Measurements from ENCODE around the gene SMARCD1.

The SMARCD1 gene

GRCh38 chr12:50057000-50057841 is 27.9 kb upstream of the SMARCD1 start, which contains the start of gene ASIC1:
ASIC1 (plus strand) TSS chr12:50057596; CDS start chr12:50058767, 1,171 bp downstream.
- DNase-seq (ENCODE audit: low spot score) = peak; percentile 92

- DNase-seq (ENCODE audit: low spot score) = peak; percentile 56
Observed at GRCh38 chr12:50057896-50058670, 27.1 kb upstream of the SMARCD1 start.

GRCh38 chr12:50058743-50059312 is 26.3 kb upstream of the SMARCD1 start:
- no peak for DNase-seq (ENCODE audit: low spot score)

- DNase-seq (ENCODE audit: low spot score) = no peak
Observed at GRCh38 chr12:50059440-50060119, 25.6 kb upstream of the SMARCD1 start.

GRCh38 chr12:50060120-50060468 is 25.0 kb upstream of the SMARCD1 start:
- no peak for DNase-seq (ENCODE audit: low spot score)

- DNase-seq (ENCODE audit: low spot score) = no peak
Observed at GRCh38 chr12:50061171-50061570, 24.0 kb upstream of the SMARCD1 start.

- no peak for DNase-seq (ENCODE audit: low spot score)
Observed at GRCh38 chr12:50061946-50062686, 23.0 kb upstream of the SMARCD1 start.

GRCh38 chr12:50062728-50063460 is 22.2 kb upstream of the SMARCD1 start:
- DNase-seq (ENCODE audit: low spot score) = no peak

- DNase-seq (ENCODE audit: low spot score) = no peak
Observed at GRCh38 chr12:50065726-50066310, 19.3 kb upstream of the SMARCD1 start.

GRCh38 chr12:50066402-50066801 is 18.7 kb upstream of the SMARCD1 start:
- DNase-seq (ENCODE audit: low spot score) = peak; percentile 84

GRCh38 chr12:50069069-50069468 is 16.1 kb upstream of the SMARCD1 start:
- DNase-seq (ENCODE audit: low spot score) = no peak

- DNase-seq (ENCODE audit: low spot score) = no peak
Observed at GRCh38 chr12:50069539-50069938, 15.6 kb upstream of the SMARCD1 start.

GRCh38 chr12:50070314-50071060 is 14.7 kb upstream of the SMARCD1 start:
- DNase-seq (ENCODE audit: low spot score) = peak; percentile 93

GRCh38 chr12:50072198-50072907 is 12.8 kb upstream of the SMARCD1 start:
- DNase-seq (ENCODE audit: low spot score) = peak; percentile 54

- no peak for DNase-seq (ENCODE audit: low spot score)
Observed at GRCh38 chr12:50073206-50073605, 11.9 kb upstream of the SMARCD1 start.

GRCh38 chr12:50073712-50074111 is 11.4 kb upstream of the SMARCD1 start:
- no peak for DNase-seq (ENCODE audit: low spot score)

GRCh38 chr12:50074936-50075807 is 10.0 kb upstream of the SMARCD1 start:
- peak; percentile 95 for DNase-seq (ENCODE audit: low spot score)

- no peak for DNase-seq (ENCODE audit: low spot score)
Observed at GRCh38 chr12:50075808-50076170, 9.4 kb upstream of the SMARCD1 start.
